Putamen (tissue), 1 donor: Measurements from ENCODE around the gene MAGOH.
"Not testable (repeated sequence)": the region's sequence is repeated elsewhere in the genome, so short reads cannot be mapped to it uniquely, and the experiment has no call there.

Experiments
- DNase-seq: peaks from one replicate; pipeline ENCODE4 v3.0.0-alpha.2; 2016; ENCODE audit warnings: low spot score

MAGOH gene

GRCh38 chr1:53220171-53220961 lies 18.0 kb downstream of the MAGOH start, which contains the start of gene CZIB:
CZIB (minus strand) TSS chr1:53220634; CDS start chr1:53220575, 59 bp downstream.
- peak; percentile 89 for DNase-seq

GRCh38 chr1:53219711-53220110 lies 18.6 kb downstream of the MAGOH start:
- no peak for DNase-seq

DNA sequence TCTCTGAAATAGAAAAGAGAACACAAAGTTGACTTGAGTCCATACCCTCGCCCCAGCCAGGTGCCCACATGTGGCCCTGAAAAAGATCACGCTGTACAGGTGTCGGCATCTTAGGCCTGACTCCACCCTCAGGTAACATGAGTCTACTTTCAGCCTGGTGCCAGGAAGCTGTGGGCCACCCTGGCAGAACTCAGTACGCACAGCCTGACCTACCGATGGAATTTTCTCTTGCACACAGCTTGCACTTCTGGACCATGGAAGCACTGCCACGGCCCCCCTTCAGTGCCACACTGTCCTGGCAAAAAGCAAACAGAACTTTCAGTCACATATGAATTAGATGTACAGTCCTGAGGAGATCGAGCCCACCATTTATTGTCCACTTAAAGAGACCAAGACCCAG lies 20.1 kb downstream of the MAGOH start:
- no peak for DNase-seq

GRCh38 chr1:53214376-53214940 lies 23.9 kb downstream of the MAGOH start:
- DNase-seq = no peak

- DNase-seq = no peak
These were observed 27.4 kb downstream of the MAGOH start for GRCh38 chr1:53210954-53211353.

DNA sequence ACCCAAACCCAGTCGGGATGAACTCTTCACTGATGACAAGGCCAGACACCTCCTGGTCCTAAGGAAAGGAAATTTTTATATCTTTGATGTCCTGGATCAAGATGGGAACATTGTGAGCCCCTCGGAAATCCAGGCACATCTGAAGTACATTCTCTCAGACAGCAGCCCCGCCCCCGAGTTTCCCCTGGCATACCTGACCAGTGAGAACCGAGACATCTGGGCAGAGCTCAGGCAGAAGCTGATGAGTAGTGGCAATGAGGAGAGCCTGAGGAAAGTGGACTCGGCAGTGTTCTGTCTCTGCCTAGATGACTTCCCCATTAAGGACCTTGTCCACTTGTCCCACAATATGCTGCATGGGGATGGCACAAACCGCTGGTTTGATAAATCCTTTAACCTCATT lies 28.0 kb downstream of the MAGOH start:
- no peak for DNase-seq

DNA sequence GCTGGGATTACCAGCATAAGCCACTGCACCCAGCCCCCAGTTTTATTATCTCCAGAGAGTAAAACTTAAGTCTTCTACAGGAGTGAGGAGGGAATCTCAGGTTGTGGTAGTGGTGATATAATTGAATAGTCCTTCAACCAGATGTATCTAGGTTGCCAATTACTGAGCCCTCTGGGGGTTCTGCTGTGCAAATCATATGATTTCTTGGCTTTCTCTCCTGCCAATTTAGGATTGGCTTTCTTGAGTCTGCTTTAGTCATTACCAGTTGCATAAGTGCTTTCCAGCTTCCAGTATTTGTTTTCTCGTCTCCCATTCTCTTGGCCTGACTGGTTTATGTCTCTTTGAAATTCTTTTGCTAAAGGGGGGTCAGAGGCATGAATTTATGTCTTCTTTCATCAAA lies 30.6 kb downstream of the MAGOH start:
- no peak for DNase-seq

GRCh38 chr1:53206735-53207379 lies 31.5 kb downstream of the MAGOH start:
- DNase-seq = no peak

- not testable (repeated sequence) for DNase-seq
These were observed 32.1 kb downstream of the MAGOH start for GRCh38 chr1:53206083-53206685.

GRCh38 chr1:53205496-53205895 lies 32.8 kb downstream of the MAGOH start:
- DNase-seq = not testable (repeated sequence)

DNA sequence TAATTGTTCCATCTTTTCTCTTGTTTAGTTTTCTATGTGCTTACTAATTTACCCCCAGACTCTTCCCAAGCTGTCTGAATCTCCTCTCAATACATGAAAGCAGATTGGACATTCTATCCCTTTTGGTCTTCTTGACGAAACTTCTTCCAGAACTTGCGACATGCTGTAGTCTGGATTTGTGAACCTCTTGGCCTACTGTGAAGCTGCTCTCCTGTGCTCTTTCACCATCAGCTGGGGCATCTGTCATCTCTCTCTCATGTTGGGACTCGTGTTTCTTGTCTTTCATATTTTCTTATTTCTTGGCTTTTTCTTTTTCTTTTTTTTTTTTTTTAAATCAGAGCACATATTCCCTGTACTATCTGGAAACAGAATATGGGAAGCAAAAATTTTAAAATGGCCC lies 34.9 kb downstream of the MAGOH start:
- DNase-seq = no peak

GRCh38 chr1:53198241-53198651 lies 40.1 kb downstream of the MAGOH start:
- DNase-seq = no peak

GRCh38 chr1:53197291-53198200 lies 40.8 kb downstream of the MAGOH start:
- no peak for DNase-seq

- peak; percentile 92 for DNase-seq
These were observed 41.6 kb downstream of the MAGOH start, which contains the start of gene CPT2 for GRCh38 chr1:53196485-53197290. CPT2 (plus strand) TSS chr1:53196824; CDS start chr1:53196944, 120 bp downstream.

- DNase-seq = no peak
These were observed 42.3 kb downstream of the MAGOH start for GRCh38 chr1:53196017-53196484.

DNA sequence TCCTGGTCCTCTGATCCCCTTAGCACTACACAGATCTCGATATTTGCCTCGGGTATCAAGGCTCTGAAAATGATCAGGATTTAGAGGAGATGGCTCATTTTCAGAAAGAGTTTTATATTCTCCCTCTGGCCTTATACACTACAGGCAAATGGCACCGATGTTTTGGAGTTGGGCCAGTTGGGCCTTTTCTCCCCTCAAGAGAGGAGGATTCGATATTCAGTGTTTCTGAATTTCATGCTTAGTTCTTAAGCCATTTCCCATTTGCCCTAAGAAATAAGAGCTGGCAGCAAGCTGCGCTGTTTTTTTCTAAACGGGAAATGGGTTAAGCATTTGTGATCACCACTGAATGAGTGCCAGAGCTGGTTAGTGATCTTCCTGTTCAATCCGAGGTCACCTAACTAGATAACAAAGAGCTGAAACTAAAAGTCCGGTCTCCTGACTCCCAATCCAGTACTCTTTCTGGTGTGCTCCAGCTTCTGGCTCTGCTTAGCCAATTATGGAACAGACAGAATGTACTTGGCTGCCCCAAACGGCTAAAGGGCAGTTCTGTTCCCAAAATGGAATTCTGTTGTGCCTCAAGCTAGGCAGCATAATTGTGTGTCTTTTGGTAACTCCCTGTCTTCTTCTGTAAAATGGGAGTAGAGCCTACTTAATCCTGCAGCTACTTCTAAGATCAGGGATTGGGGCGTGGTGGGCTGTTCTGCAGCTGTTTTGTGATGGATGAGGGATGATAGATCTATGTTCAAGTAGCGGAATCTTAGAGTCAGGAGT lies 42.9 kb downstream of the MAGOH start:
- DNase-seq = no peak

GRCh38 chr1:53190210-53190611 lies 48.1 kb downstream of the MAGOH start:
- DNase-seq = no peak

GRCh38 chr1:53189061-53189460 lies 49.3 kb downstream of the MAGOH start:
- DNase-seq = no peak

GRCh38 chr1:53188099-53188498 lies 50.2 kb downstream of the MAGOH start:
- DNase-seq = no peak

- DNase-seq = no peak
These were observed 50.9 kb downstream of the MAGOH start for GRCh38 chr1:53187401-53187800.
